Kidney tubule cell (primary cell): ENCODE measurements around the gene GBP3.
A peak's percentile ranks its signal among the peaks of the same experiment; 100 is the strongest.
"Not testable (repeated sequence)": the region's sequence is repeated elsewhere in the genome, so short reads cannot be mapped to it uniquely, and the experiment has no call there.

Source experiments
- DNase-seq: peaks from one replicate; pipeline ENCODE4 v3.0.0-alpha.2; 2018; ENCODE audit warnings: low spot score

Gene GBP3

GRCh38 chr1:89041119-89041641 is 18.5 kb upstream of the GBP3 start:
- DNase-seq = peak; percentile 38

GRCh38 chr1:89040315-89040626 is 17.6 kb upstream of the GBP3 start:
- no peak for DNase-seq

- DNase-seq = no peak
These were observed 14.5 kb upstream of the GBP3 start for GRCh38 chr1:89037186-89037585.

- no peak for DNase-seq
These were observed 12.4 kb upstream of the GBP3 start for GRCh38 chr1:89035080-89035479.

GRCh38 chr1:89034004-89034403 is 11.3 kb upstream of the GBP3 start:
- DNase-seq = not testable (repeated sequence)

GRCh38 chr1:89029051-89029450 is 6.4 kb upstream of the GBP3 start:
- not testable (repeated sequence) for DNase-seq

- DNase-seq = no peak
These were observed 3.3 kb upstream of the GBP3 start for GRCh38 chr1:89025928-89026327.

- DNase-seq = no peak
These were observed 360 bp upstream of the GBP3 start for GRCh38 chr1:89023026-89023425.

GRCh38 chr1:89018318-89018717 is 4.3 kb downstream of the GBP3 start:
- not testable (repeated sequence) for DNase-seq

- no peak for DNase-seq
These were observed 14.2 kb downstream of the GBP3 start for GRCh38 chr1:89008511-89008910.

GRCh38 chr1:89005286-89006151 is 17.1 kb downstream of the GBP3 start:
- DNase-seq = no peak

GRCh38 chr1:89002176-89002575 is 20.5 kb downstream of the GBP3 start:
- DNase-seq = not testable (repeated sequence)

GRCh38 chr1:89001510-89001909 is 21.2 kb downstream of the GBP3 start:
- DNase-seq = peak; percentile 43

- peak; percentile 67 for DNase-seq
These were observed 23.9 kb downstream of the GBP3 start for GRCh38 chr1:88998716-88999115.

- DNase-seq = no peak
These were observed 32.2 kb downstream of the GBP3 start for GRCh38 chr1:88990426-88990825.

GRCh38 chr1:88985692-88986091 is 37.0 kb downstream of the GBP3 start:
- no peak for DNase-seq

GRCh38 chr1:88985032-88985431 is 37.6 kb downstream of the GBP3 start:
- peak; percentile 76 for DNase-seq

- no peak for DNase-seq
These were observed 38.1 kb downstream of the GBP3 start for GRCh38 chr1:88984569-88984968.

- peak; percentile 43 for DNase-seq
These were observed 38.7 kb downstream of the GBP3 start for GRCh38 chr1:88983791-88984559.

GRCh38 chr1:88982055-88982454 is 40.6 kb downstream of the GBP3 start:
- peak; percentile 17 for DNase-seq

- not testable (repeated sequence) for DNase-seq
These were observed 41.2 kb downstream of the GBP3 start for GRCh38 chr1:88981506-88981905.

GRCh38 chr1:88980870-88981269 is 41.8 kb downstream of the GBP3 start:
- no peak for DNase-seq

- no peak for DNase-seq
These were observed 42.9 kb downstream of the GBP3 start for GRCh38 chr1:88979749-88980116.
